ENCODE measurements around the gene DUSP1.

- TF ChIP-seq ZSCAN9 (CRISPR knock-in tag; IDR thresholded peaks at IDR 0.05; ENCODE audit: borderline replicate concordance) (no peak; the same call in 1 of the 2 replicates), RFXANK (CRISPR knock-in tag; IDR thresholded peaks at IDR 0.05) (no peak), ELF1 (CRISPR knock-in tag; IDR thresholded peaks at IDR 0.05) (no peak), CTCF (CRISPR knock-in tag; IDR thresholded peaks at IDR 0.05) (no peak), ATRX (CRISPR knock-in tag; IDR thresholded peaks at IDR 0.05; ENCODE audit: borderline replicate concordance) (no peak), ZNF441 (CRISPR knock-in tag; IDR thresholded peaks at IDR 0.05; ENCODE audit: borderline replicate concordance) (no peak)
Measured at GRCh38 chr5:172782169-172783039, 11.4 kb upstream of the DUSP1 start.
